RWPE2 (cell line): ENCODE data around the gene LRFN2.

ENCODE experiments used
- ATAC-seq: fragments of 200-7000 bp; cut with Tn5 transposase; 3 replicates; pipeline ENCODE4 v1.9.1; 2021; ENCODE audit warnings: low read depth
- DNase-seq: peaks from one replicate; pipeline ENCODE4 v3.0.0-alpha.2; 2020; ENCODE audit warnings: low spot score
- H3K27ac ChIP-seq: fragments of 450-650 bp; 2 replicates; pipeline ENCODE4 v1.5.1; 2017; ENCODE audit warnings: mild to moderate bottlenecking; ENCODE audit not compliant: poor library complexity, severe bottlenecking
- H3K27me3 ChIP-seq: fragments of 250-450 bp; sonication (Bioruptor Pico); 2 replicates; pipeline ENCODE4 v1.5.1; 2021; ENCODE audit warnings: mild to moderate bottlenecking, moderate library complexity; ENCODE audit not compliant: insufficient read depth, poor library complexity, severe bottlenecking
- H3K36me3 ChIP-seq: fragments of 250-450 bp; sonication (Bioruptor Pico); 2 replicates; pipeline ENCODE4 v1.5.1; 2020; ENCODE audit warnings: low read depth, mild to moderate bottlenecking, moderate library complexity
- H3K4me1 ChIP-seq: fragments of 250-450 bp; sonication (Bioruptor Pico); 2 replicates; pipeline ENCODE4 v1.5.1; 2021; ENCODE audit warnings: mild to moderate bottlenecking, moderate library complexity; ENCODE audit not compliant: insufficient read depth, poor library complexity, severe bottlenecking
- H3K4me3 ChIP-seq: fragments of 250-450 bp; sonication (Bioruptor Pico); 2 replicates; pipeline ENCODE4 v1.5.1; 2021; ENCODE audit warnings: mild to moderate bottlenecking, moderate library complexity; ENCODE audit not compliant: severe bottlenecking
- H3K9me3 ChIP-seq: fragments of 250-450 bp; sonication (Bioruptor Pico); 2 replicates; pipeline ENCODE4 v1.5.1; 2021; ENCODE audit warnings: mild to moderate bottlenecking, moderate library complexity; ENCODE audit not compliant: severe bottlenecking
- TF ChIP-seq, protein P1 (sequence below): fragments of 450-650 bp; IDR thresholded peaks from one replicate; pipeline ENCODE4 v1.5.1; 2017; ENCODE audit warnings: mild to moderate bottlenecking, moderate library complexity; ENCODE audit not compliant: poor library complexity, severe bottlenecking

LRFN2 gene

DNA sequence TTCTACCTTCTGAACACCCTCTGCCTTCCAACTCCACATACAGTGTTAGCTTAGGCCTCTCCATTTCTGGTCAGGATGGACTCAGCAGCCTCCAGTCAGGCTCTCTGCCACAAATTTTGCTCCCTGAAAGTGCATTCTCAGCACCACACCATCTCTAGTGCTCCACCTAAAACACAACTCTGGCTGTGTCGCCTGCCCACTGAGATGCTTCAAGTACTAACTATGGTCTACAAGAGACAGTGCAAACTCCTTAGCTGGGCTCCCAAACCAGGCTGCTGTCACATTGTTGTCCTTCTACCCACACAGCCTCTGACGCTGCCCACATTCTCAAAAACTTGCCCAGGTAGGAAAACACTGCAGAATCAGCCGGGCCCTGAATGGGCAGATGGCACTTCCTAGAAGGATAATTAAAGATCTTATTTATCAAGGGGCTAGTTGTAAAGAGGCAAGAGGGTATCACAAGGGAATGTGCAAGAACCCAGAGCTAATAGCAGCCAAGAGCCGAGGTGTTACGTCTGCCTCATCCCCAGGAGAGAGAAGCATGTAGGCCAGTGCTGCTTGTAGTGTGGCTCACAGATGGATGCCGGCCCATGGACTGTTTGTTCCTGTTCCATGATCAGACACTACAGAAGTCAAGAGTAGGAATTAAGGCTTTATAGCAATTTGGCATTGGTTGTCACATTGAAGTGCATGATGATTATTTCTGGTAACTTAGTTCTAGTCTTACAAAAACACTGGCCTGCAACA, 189.7 kb downstream of the LRFN2 start:
- H3K4me1 ChIP-seq, result no peaks in the 10 kb centered on the region
- no peaks in the 10 kb centered on the region for H3K27me3 ChIP-seq
- no peak overlapping the region for H3K4me3 ChIP-seq
- DNase-seq, result no peak
- H3K9me3 ChIP-seq, result no peaks in the 10 kb centered on the region
- no peaks in the 10 kb centered on the region for H3K36me3 ChIP-seq
- ATAC-seq, result no peak
- TF ChIP-seq, protein P1, sequence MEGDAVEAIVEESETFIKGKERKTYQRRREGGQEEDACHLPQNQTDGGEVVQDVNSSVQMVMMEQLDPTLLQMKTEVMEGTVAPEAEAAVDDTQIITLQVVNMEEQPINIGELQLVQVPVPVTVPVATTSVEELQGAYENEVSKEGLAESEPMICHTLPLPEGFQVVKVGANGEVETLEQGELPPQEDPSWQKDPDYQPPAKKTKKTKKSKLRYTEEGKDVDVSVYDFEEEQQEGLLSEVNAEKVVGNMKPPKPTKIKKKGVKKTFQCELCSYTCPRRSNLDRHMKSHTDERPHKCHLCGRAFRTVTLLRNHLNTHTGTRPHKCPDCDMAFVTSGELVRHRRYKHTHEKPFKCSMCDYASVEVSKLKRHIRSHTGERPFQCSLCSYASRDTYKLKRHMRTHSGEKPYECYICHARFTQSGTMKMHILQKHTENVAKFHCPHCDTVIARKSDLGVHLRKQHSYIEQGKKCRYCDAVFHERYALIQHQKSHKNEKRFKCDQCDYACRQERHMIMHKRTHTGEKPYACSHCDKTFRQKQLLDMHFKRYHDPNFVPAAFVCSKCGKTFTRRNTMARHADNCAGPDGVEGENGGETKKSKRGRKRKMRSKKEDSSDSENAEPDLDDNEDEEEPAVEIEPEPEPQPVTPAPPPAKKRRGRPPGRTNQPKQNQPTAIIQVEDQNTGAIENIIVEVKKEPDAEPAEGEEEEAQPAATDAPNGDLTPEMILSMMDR, result no peak
- no peak overlapping the region for H3K27ac ChIP-seq

DNA sequence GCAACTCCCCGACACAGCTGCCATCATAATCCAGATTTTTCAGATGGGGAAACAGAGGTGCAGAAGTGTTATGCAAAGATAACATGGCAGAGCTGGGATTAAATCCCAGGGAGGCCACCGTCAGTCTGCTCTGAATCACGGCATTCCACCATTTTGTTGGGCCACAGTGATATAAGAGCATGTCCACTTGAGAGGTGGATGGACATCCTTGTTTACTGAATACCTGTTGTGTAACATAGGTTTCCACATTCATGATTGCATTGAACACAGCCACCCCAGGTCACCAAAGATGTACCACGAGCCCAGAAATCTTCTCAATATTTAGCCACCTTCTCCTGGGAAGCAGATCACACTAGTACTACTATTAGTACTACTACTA, 191.5 kb downstream of the LRFN2 start:
- Histone ChIP-seq H3K27me3 (no peaks in the 10 kb centered on the region), H3K9me3 (no peaks in the 10 kb centered on the region), H3K4me3 (no peak overlapping the region), H3K27ac (no peak overlapping the region), H3K4me1 (no peaks in the 10 kb centered on the region), H3K36me3 (no peaks in the 10 kb centered on the region)
- TF ChIP-seq, protein P1, result no peak
- ATAC-seq (no peak), DNase-seq (no peak)

DNA sequence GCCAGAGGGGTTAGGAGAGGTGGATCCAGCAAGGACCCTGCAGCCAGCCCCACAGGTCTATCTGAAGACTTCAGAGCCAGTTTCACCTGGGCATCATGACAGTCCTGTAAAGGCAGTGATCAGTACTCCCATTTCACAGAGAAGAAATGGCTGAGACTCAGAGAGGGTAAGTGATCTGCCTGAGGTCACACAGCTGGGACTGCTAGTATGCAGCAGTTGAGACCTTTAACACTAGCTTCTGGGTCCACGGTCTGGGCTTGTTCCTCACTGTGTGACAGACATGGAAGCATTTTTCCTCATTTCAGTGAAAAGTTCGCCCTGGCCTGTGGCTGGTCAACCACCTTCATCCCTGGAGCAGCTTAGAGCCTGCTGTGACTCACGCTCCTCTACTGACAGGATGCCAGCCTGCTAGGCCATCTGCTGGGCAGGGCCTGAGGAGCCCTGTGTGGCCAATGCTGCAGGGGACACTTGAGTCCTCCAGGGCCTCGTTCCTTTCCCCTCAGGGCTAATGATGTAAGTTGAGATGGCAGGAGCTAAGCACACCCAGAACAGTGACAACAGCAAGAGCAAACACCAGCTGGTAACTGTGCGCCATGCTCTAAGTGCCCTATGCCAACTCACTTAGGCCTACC, 192.0 kb downstream of the LRFN2 start:
- TF ChIP-seq, protein P1, result no peak
- no peaks in the 10 kb centered on the region for H3K27me3 ChIP-seq
- H3K4me3 ChIP-seq, result no peak overlapping the region

DNA sequence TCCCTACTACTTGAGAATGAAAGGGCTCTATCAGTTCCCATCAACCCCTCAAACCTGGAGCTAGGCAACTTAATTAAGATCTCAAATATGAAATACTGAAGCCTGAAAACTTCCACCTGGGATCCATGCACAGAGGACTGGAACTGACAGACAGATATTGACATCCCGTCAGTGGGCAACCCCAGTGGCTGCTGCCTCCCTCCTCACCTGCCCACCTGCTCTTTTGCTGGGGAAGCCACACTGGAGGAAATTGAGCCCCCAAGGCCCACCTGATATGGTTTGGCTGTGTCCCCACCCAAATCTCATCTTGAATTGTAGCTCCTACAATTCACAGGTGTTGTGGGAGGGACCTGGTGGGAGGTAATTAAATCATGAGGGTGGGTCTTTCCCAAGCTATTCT, 192.8 kb downstream of the LRFN2 start:
- Histone ChIP-seq H3K9me3 (no peaks in the 10 kb centered on the region), H3K27ac (no peak overlapping the region), H3K36me3 (no peaks in the 10 kb centered on the region), H3K4me3 (no peak overlapping the region), H3K4me1 (no peaks in the 10 kb centered on the region), H3K27me3 (no peaks in the 10 kb centered on the region)
- DNase-seq (no peak), ATAC-seq (no peak)
- TF ChIP-seq, protein P1, result no peak

More for the DNA sequence above, 192.0 kb downstream of the LRFN2 start:
- ATAC-seq (no peak), DNase-seq (no peak)
- H3K36me3 ChIP-seq, result no peaks in the 10 kb centered on the region
- H3K27ac ChIP-seq, result no peak overlapping the region
- no peaks in the 10 kb centered on the region for H3K9me3 ChIP-seq
- H3K4me1 ChIP-seq, result no peaks in the 10 kb centered on the region

DNA sequence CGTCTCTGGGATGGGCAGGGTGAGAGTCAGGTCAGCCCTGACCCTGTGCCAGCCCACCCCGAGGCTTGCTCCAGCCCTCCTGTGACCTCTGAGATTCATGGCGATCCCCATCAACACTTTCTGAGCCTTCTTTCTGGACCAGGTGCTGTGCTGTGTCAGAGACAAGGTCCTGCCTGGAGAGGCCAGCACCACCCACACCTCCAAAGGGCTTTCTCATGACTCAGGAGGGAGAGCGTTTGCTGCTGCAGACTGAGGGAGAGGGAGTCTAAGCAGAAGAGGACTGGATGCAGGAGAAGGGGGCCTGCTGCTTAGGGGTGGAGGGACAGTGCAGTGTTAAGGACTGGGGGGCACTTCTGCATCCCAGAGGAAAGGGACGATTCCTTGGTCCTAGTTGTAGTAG, 193.5 kb downstream of the LRFN2 start:
- no peaks in the 10 kb centered on the region for H3K9me3 ChIP-seq
- H3K27me3 ChIP-seq, result no peaks in the 10 kb centered on the region
- TF ChIP-seq, protein P1, result no peak
- ATAC-seq, result peak; percentile 67
- no peak for DNase-seq
- H3K4me1 ChIP-seq, result no peaks in the 10 kb centered on the region
- no peak overlapping the region for H3K27ac ChIP-seq
- no peak overlapping the region for H3K4me3 ChIP-seq
- no peaks in the 10 kb centered on the region for H3K36me3 ChIP-seq
